ENCODE results near the gene FKRP.
"Not testable (repeated sequence)": the region's sequence is repeated elsewhere in the genome, so short reads cannot be mapped to it uniquely, and the experiment has no call there.

FKRP gene

GRCh38 chr19:46745521-46746280 lies at the start of gene FKRP:
TSS of gene FKRP (plus strand) at chr19:46746057. CDS start at chr19:46755451, 9,394 bp downstream.
- DNase-seq (ENCODE audit: low read depth), result no peak

- no peak for DNase-seq (ENCODE audit: low read depth)
These were observed 49.0 kb upstream of the FKRP start for GRCh38 chr19:46696866-46697203.

- DNase-seq (ENCODE audit: low read depth), result no peak
These were observed 48.5 kb upstream of the FKRP start for GRCh38 chr19:46697204-46697960.

GRCh38 chr19:46698395-46699321 lies 47.2 kb upstream of the FKRP start:
- DNase-seq (ENCODE audit: low read depth), result no peak

GRCh38 chr19:46700704-46701103 lies 45.2 kb upstream of the FKRP start:
- DNase-seq (ENCODE audit: low read depth), result no peak

GRCh38 chr19:46704379-46705076 lies 41.3 kb upstream of the FKRP start:
- peak; percentile 43 for DNase-seq (ENCODE audit: low read depth)

- DNase-seq (ENCODE audit: low read depth), result no peak
These were observed 35.2 kb upstream of the FKRP start for GRCh38 chr19:46710687-46711086.

GRCh38 chr19:46712768-46713338 lies 33.0 kb upstream of the FKRP start:
- DNase-seq (ENCODE audit: low read depth), result not testable (repeated sequence)

GRCh38 chr19:46713781-46714443 lies 31.9 kb upstream of the FKRP start:
- DNase-seq (ENCODE audit: low read depth), result peak; percentile 78

- DNase-seq (ENCODE audit: low read depth), result no peak
These were observed 31.3 kb upstream of the FKRP start for GRCh38 chr19:46714444-46715106.

- DNase-seq (ENCODE audit: low read depth), result no peak
These were observed 30.3 kb upstream of the FKRP start for GRCh38 chr19:46715620-46715974.

GRCh38 chr19:46715975-46716671 lies 29.7 kb upstream of the FKRP start:
- DNase-seq (ENCODE audit: low read depth), result no peak

- DNase-seq (ENCODE audit: low read depth), result no peak
These were observed 29.2 kb upstream of the FKRP start for GRCh38 chr19:46716672-46717033.

GRCh38 chr19:46717034-46717715 lies 28.7 kb upstream of the FKRP start, which contains the start of gene PRKD2:
TSS of gene PRKD2 (minus strand) at chr19:46717114. CDS start at chr19:46716370, 744 bp downstream.
- peak; percentile 77 for DNase-seq (ENCODE audit: low read depth)

- DNase-seq (ENCODE audit: low read depth), result no peak
These were observed 28.1 kb upstream of the FKRP start for GRCh38 chr19:46717716-46718143.

- peak; percentile 68 for DNase-seq (ENCODE audit: low read depth)
These were observed 27.5 kb upstream of the FKRP start for GRCh38 chr19:46718157-46718933.

GRCh38 chr19:46718934-46719622 lies 26.8 kb upstream of the FKRP start:
- DNase-seq (ENCODE audit: low read depth), result no peak
